Measurements from ENCODE around the gene SLC26A3.

Gene SLC26A3

DNA sequence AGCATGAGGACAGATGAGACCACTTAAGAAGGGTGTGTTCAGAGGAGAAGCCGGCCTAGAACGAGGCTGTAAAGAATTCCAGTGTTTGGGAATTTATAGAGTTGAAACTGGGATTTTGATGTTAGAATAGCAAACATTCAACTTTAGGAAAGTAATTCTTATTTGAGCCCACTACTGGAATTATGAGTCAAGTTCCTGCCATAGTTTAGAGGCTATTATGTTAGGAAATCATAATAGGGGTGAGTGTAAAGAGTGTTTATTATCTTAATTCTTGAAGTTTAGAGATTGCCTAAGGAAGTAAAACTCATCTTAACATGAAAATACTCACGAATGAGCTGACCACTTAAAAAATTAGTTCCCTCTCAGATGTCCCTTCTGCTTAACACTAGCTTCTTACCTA, 57.0 kb downstream of the SLC26A3 start:
- no peak for DNase-seq (ENCODE audit: low read depth, low spot score)

- DNase-seq (ENCODE audit: low read depth, low spot score) = no peak
These were observed 58.7 kb downstream of the SLC26A3 start for GRCh38 chr7:107744345-107744750.

DNA sequence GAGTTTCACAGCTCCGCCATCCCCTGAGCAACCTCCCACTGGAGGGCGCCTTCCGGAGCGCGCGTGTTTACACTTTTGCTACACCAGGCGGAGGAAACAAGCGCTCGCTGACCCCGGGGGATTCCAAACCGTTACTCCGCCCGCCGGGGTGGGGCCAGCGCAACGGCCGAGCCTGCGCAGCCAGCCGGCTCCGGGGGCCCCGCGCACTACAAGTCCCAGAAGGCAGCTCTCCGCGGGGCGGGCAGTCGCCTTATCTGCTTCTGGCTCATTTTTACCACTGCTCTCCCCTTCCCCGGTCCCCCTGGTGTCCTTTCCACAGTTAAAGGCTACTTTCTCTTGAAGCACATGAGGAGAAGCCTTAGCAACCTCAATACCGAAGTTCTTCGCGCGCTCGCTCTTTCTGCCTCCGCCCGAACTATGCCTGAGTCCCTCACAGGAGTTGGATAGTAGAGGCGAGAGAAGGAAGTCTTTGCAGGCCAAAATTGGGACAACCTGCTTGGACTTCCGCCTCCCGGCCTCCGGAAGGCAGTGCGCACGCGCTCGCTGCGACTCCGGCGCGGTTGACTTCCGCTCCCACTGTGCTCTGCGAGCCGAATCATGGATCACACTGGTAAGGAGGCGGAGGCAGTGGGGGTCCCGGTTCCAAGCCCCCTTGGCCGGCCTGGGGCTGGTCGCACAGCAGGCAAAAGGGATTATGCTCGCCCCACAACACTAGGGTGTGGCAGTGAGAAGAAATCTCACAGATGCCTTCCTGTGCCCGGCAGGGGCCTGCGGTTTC, 59.3 kb downstream of the SLC26A3 start, which contains the start of gene CBLL1:
CBLL1 (plus strand) TSS at position 576 of the 778 bp plus-strand sequence; CDS start at position 598, 22 bp downstream.
- peak; percentile 98 for DNase-seq (ENCODE audit: low read depth, low spot score)

GRCh38 chr7:107742678-107743566, 60.1 kb downstream of the SLC26A3 start:
- DNase-seq (ENCODE audit: low read depth, low spot score) = no peak

DNA sequence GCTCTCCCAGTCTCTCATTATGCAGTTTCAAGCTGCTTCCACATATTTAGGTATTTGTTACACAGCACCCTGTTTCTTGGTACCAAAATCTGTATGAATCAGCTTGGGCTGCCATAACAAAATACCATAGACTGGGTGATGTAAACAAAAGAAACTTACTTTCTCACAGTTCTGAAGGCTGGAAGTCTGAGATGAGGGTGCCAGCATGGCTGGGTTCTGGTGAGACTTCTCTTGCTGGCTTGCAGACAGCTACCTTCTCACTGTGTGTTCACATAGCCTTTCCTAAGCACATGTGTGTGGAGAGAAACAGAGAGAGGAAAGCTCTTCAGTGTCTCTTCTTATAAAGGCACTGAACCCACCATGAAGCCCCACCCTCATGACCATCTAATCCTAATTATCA, 74.7 kb downstream of the SLC26A3 start:
- DNase-seq (ENCODE audit: low read depth, low spot score) = no peak

- no peak for DNase-seq (ENCODE audit: low read depth, low spot score)
These were observed 76.5 kb downstream of the SLC26A3 start for GRCh38 chr7:107726356-107727130.

GRCh38 chr7:107725138-107725740, 77.8 kb downstream of the SLC26A3 start:
- no peak for DNase-seq (ENCODE audit: low read depth, low spot score)

GRCh38 chr7:107723255-107723654, 79.8 kb downstream of the SLC26A3 start:
- no peak for DNase-seq (ENCODE audit: low read depth, low spot score)

DNA sequence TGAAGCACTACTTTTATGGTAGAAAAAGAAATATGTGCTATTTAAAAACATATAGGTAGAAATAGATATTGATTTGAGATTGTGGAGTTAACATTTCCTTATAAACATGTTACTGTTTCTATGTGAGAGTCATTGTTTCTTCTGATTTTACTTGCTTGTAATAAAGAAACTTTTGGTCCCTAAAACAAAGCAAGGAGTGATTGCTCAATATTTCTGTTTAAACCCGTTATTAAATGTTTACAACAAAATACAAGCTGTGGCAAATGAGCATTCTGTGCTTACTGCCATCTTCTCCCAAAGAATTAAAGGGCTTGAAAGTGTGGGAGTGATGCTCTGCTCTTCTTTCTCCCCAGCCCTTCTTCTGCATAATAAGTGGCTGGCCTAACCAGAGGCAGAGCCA, 81.7 kb downstream of the SLC26A3 start:
- DNase-seq (ENCODE audit: low read depth, low spot score) = no peak

DNA sequence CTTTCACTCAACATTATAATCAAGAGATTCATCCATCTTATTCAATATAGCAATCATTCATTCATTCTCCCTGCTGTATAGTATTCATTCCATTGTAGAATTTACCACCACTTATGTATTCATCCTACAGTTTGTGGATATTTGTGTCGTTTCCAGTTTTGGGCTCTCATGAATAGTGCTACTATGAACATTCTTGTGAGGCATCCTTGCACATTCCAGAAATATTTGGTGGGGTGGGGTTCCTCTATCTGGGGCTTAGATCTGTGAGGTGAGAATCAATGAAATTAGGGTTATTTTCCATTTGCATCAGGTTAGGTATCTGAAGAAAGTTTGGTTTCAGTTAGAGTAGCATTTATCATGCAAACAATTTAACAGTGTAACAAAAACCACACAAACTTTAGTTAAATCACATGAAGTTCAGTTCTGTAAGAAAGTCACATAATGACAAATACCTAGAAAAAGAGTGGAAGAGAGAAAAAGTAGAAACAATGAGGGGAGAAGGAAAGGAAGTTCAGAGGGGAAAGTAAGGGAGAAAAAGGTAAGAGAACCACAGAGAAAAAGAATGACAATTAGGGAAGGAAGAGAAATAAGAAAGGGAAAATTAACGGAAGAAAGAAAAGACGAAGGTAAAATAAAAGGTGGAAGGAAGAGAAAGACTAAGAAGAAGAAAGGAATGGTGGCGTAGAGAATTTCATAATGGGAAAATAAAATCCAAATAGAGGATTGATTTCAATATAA, 84.4 kb downstream of the SLC26A3 start:
- DNase-seq (ENCODE audit: low read depth, low spot score) = no peak

GRCh38 chr7:107715531-107715930, 87.5 kb downstream of the SLC26A3 start:
- DNase-seq (ENCODE audit: low read depth, low spot score) = no peak
